ENCODE measurements around the gene SCGB3A1.

- no peak for TF ChIP-seq POLR2A (IDR thresholded peaks at IDR 0.05; ENCODE audit: low read depth, low read length)
- no peak for TF ChIP-seq POLR2AphosphoS5 (IDR thresholded peaks at IDR 0.05; ENCODE audit: low read depth, low read length)
- no peak for TF ChIP-seq PAX5 (IDR thresholded peaks at IDR 0.05; ENCODE audit: insufficient read depth, low read length, severe bottlenecking)
- TF ChIP-seq TAF1 (IDR thresholded peaks at IDR 0.05; ENCODE audit: low read depth, low read length), result no peak
These were observed 13.0 kb upstream of the SCGB3A1 start for GRCh38 chr5:180604271-180604670.

All from GM12891 (cell line).